NCI-H69 (cell line): ENCODE data around the gene XPO6.

Source experiments
- DNase-seq: peaks from one replicate; lab custom pipeline; 2025; lab: John Stamatoyannopoulos, UW

The XPO6 gene

GRCh38 chr16:28185696-28186095, 26.1 kb downstream of the XPO6 start:
- DNase-seq = no peak

GRCh38 chr16:28184625-28185024, 27.1 kb downstream of the XPO6 start:
- DNase-seq = no peak

DNA sequence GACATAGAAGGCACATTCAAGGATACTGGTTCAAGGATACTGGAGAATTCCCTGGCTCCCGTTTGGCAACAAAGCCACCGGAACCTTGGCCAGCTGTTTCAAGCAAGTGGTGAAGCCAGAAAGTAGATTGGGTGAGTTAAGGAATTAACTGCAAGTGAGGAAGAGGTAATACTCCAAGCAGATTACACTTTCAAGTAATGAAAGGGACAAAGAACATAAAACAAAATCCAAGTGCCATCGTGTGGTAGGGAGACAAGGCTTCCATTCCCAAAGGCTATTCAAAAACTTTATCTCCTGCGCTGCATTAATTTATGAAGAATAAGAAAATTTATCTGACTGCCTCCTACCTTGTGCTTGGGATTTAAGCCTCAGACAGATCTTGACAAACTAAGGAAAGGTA, 27.8 kb downstream of the XPO6 start:
- DNase-seq = no peak

DNA sequence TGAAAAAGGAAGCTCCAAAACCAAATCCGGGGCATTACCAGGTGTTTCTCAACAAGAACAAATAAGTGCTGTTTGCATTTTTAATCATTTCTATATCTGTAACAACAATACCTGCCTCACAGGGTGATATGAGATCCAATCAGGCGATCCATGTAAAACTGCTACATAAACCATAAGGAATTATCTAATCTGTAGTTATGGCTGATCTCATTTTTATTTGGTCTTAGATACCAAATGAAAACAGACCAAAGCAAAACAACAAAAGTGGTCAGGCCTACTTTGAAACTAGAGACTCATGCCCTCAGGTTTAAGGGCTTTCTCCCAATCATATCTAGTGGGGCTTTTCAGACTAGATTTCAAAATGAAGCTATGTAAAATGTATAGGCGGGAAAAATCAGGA, 28.3 kb downstream of the XPO6 start:
- DNase-seq = no peak

DNA sequence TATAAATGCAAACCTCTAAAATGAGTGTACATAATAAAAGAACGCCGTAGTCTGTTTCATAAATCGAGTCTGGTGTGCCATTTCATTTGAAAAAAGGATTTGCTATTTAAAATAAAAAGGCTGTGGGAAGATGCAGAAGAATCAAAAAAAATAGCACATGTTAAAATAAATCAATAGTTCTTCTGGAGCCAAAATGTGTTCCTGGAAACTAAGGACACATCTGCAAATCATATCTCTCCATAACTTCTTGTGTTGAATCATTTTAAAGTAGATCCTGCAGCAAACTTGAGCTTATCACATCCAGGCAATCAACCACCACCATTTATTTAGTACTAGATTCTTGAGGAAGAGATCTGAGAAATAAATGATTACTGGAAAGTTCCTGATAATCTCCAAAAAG, 29.0 kb downstream of the XPO6 start:
- DNase-seq = no peak

GRCh38 chr16:28182183-28182582, 29.6 kb downstream of the XPO6 start:
- DNase-seq = no peak

DNA sequence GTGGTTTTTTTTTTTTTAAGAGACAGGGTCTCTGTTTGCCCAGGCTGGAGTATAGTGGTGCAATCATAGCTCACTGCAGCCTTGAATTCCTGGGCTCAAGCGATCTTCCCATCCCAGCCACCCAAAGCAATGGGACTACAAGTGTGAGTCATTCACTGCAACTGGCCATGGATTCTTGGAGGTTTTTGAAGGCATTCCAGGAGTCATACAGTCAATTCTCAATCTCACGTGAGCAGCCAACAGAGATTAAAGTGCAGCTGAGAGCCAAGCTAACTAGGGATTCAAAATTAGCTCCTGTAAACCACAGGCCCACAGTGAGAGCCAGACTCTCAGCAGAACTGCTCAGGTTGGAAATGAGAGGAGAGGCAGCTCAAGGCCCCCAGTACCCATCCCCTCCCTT, 30.2 kb downstream of the XPO6 start:
- no peak for DNase-seq

DNA sequence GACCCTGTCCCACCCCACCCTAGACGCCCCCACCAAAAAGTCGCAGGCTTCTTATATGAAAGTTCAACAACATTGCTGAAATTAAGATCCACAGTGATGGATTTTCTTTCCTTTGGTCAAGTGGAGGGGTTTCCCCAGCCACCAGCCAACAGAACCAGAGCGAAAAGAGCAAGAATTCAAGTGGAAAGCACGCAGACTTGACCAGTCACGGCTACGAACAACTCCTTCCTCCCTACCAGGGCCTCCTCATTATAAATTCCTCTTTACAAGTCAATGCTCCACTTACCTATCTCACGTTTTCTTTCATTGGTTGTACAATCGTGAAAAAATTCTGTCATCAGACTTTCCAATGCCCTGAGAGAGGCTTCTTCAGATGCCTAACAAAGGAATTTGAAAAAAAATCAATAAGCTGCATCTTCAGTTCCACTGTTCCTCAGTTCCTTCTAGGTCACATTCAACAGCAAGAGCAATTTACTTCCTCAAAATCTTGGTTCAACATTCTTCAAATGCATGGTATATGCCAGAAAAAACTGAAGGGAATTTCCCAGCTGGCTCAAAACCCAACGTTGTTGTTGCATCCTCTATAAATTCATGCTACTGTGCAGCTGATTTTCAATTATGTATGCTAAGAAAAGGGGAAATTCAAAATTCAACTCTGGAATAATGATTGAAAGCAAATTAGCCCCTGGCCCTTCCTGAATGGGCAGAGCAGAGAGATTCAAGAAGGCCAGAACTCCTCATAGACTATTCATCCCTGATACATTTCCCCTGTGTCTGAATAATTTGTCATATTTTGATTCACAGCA, 30.9 kb downstream of the XPO6 start:
- no peak for DNase-seq

GRCh38 chr16:28179354-28179753, 32.4 kb downstream of the XPO6 start:
- DNase-seq = no peak

DNA sequence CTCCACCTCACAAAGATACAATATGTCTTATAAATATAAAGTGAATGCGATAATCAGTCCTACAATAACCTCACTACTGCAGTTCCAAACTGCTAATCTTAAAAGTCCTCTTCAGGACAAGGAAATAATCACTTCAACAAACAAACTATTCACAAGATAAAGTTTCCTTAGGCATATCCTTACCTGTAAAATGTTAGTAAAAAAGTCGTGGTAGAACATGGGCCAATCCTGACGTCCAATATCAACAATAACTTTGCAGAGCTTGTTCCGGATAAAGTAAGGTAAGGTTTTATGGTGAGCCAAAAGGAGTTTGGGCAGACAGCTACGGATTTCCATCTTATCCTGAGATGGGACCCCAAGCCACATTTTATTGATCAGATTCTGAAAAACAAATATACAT, 36.0 kb downstream of the XPO6 start:
- DNase-seq = no peak

- peak; percentile 26 for DNase-seq
Observed at GRCh38 chr16:28172336-28172735, 39.4 kb downstream of the XPO6 start.

DNA sequence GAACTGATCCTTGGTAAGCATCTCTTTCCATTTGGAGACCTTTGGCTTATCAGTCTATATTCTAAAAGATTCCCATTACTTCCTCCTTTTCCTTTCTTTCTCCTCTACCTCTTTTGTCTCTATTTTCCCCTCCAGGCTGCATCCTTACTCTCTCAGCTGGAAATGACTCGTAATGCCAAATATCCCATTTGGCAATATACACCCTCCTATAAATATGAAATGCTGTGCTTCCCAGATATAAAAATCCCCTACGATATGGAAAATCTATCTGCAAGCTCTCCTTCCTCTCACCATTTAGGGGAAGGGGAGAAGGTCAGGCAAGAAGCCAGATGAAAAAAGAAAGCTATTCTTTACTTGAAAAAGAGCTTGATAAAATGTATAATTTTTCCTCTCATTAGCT, 39.9 kb downstream of the XPO6 start:
- DNase-seq = peak; percentile 6

- no peak for DNase-seq
Observed at GRCh38 chr16:28168991-28169554, 42.7 kb downstream of the XPO6 start.

GRCh38 chr16:28167730-28168129, 44.0 kb downstream of the XPO6 start:
- no peak for DNase-seq

- DNase-seq = no peak
Observed at GRCh38 chr16:28167221-28167620, 44.5 kb downstream of the XPO6 start.

DNA sequence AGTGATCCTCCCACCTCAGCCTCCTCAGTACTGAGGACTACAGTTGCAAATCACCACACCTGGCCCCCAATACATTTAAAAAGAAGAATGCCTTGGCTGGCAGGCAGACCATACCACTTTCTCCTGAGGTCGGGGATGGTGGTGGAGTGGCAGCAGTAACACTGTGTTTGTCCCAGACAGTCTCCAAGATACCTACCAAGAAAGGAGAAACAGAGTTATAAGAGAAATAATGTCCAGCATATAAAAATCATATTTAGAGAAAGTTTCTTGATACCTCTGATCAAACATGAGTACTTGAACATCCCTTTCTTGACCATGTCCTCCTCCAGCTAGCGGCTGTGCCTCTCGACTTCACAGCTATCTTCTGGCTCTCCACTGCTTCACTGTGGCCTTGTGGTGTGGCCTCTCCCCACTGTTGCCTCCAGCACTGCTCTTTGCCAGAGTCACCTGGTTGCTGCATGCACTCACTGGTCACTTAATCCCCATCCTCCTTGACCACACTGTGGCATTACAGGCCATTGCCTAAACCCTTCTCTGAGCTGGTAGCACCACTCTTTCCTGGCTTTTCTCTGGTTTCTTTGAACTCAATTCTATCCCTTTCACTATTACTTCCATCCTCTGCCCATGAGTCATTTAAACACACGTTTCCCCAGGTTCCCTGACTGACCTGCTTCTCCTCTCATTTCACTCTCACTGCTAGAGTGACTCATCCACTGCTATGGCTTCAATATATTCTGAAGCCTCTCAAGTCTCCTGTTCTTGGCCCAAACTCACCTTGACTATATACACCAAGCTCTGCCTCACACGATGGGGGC, 45.2 kb downstream of the XPO6 start:
- DNase-seq = no peak

- DNase-seq = no peak
Observed at GRCh38 chr16:28165598-28165997, 46.2 kb downstream of the XPO6 start.

DNA sequence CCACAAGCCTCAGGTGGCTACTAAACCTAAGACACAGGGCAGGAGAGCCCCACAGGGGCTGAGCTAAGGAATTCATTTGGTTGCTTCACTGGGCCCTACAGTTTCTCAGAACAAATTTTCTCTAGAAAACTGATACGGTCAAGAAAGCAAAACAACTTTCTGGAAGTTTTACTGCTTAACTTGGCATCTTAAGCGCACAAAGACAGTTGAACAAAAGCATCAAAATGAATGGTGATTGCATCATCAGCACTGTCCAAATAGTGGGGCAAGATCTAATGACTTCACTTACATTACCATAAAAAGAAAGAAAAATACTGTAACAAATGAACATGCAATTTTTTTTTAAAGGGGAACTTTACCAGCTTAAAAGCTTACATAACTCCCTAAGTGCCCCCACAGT, 47.6 kb downstream of the XPO6 start:
- DNase-seq = no peak

GRCh38 chr16:28163699-28164098, 48.1 kb downstream of the XPO6 start:
- DNase-seq = peak; percentile 13

DNA sequence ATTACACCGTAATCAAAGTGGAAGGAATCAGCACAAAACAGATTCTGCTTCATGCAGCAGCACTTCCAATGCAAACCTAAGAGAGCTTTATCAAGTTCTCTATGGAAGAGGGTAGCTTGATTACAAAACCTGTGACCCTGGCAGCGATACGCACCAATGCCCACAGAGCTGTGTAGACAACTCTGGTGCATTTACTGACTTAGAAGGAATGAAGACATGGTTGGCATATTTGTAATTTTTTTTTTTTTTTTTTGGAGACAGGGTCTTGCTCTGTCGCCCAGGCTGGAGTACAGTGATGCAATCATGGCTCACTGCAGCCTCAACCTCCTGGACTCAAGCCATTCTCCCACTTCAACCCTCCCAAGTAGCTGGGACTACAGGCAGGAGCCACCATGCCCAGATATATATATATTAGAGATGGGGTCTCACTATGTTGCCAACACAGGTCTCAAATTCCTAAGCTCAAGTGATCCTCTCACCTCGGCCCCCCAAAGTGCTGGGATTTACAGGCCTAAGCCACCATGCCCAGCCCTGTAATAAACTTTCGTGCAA, 49.4 kb downstream of the XPO6 start:
- DNase-seq = no peak

DNA sequence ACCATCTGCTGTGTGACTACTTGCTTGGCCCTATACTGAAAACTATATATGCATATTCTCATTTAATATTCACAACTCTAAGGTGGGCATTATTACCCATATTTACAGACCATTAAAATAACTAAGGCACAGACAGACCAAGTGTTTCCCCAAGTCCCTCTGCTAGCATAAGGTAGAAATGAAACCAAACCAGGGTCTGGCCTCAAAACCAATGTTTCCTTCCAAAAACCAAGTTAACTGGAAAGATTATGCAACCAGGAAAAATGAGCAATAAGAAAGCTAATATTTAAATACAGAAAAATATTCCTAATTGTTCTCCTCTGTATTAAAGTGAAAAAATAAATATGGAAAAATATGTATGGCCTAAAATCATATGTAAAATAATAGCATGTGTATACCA, 50.1 kb downstream of the XPO6 start:
- no peak for DNase-seq

- no peak for DNase-seq
Observed at GRCh38 chr16:28158136-28158535, 53.6 kb downstream of the XPO6 start.
